NCI-H187 treated with DMSO at 0.1 percent for 48 hours (cell line): ENCODE results near the gene ADAMTS7.

Experiments
- DNase-seq: peaks from one replicate; lab custom pipeline; 2025; lab: John Stamatoyannopoulos, UW

Gene ADAMTS7

GRCh38 chr15:78718837-78719236, 92.4 kb downstream of the ADAMTS7 start:
- DNase-seq: no peak

- no peak for DNase-seq
Observed at GRCh38 chr15:78717956-78718656, 93.2 kb downstream of the ADAMTS7 start.

GRCh38 chr15:78716651-78717050, 94.6 kb downstream of the ADAMTS7 start:
- no peak for DNase-seq

- DNase-seq: no peak
Observed at GRCh38 chr15:78715930-78716329, 95.3 kb downstream of the ADAMTS7 start.

- DNase-seq: no peak
Observed at GRCh38 chr15:78715434-78715833, 95.8 kb downstream of the ADAMTS7 start.

- no peak for DNase-seq
Observed at GRCh38 chr15:78714890-78715289, 96.4 kb downstream of the ADAMTS7 start.

GRCh38 chr15:78712797-78713515, 98.3 kb downstream of the ADAMTS7 start:
- no peak for DNase-seq

GRCh38 chr15:78711638-78712037, 99.6 kb downstream of the ADAMTS7 start:
- no peak for DNase-seq

GRCh38 chr15:78709263-78709882, 101.9 kb downstream of the ADAMTS7 start:
- no peak for DNase-seq
